Iris pigment epithelial cell (primary cell): ENCODE data around the gene LTB.
A peak's percentile ranks its signal among the peaks of the same experiment; 100 is the strongest.

Source experiments
- DNase-seq: peaks from one replicate; pipeline ENCODE4 v3.0.0-alpha.2; 2011; ENCODE audit warnings: low read depth

Gene LTB, protein sequence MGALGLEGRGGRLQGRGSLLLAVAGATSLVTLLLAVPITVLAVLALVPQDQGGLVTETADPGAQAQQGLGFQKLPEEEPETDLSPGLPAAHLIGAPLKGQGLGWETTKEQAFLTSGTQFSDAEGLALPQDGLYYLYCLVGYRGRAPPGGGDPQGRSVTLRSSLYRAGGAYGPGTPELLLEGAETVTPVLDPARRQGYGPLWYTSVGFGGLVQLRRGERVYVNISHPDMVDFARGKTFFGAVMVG

DNA sequence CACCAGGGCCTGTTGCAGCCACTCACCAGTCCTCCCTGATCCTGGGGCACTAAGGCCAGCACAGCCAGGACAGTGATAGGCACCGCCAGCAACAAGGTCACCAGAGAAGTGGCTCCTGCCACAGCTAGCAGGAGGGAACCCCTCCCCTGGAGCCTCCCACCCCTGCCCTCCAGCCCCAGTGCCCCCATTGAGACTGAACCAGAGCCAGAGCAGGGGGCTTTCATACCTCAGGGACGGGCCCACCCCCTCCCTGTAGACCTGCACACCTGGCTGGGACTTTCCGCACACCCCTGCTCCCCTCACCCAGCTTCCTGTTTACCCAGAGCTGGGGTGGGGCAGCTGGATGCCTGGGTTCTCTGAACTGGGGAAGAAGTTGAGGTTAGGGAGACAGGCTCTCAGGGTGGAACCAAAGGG, at the start of gene LTB:
TSS of gene LTB (minus strand) at position 195 of the 414 bp plus-strand sequence. CDS start at position 188, 7 bp downstream.
- no peak for DNase-seq

DNA sequence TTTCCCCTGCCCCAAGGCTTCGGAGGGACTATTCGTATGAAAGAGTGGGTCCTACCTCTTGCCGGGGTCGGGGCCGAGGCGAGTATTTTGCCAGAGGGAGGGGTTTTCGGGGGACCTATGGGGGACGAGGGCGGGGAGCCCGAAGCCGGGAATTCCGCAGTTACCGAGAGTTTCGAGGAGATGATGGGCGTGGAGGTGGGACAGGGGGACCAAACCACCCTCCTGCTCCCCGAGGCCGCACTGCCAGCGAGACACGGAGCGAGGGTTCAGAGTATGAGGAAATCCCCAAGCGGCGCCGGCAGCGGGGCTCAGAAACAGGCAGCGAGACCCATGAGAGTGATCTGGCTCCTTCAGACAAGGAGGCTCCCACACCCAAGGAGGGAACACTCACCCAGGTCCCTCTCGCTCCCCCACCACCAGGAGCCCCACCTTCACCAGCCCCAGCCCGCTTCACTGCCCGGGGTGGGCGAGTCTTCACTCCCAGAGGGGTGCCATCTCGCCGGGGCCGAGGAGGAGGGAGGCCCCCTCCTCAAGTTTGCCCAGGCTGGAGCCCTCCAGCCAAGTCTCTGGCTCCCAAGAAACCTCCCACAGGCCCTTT, 49.6 kb upstream of the LTB start:
- DNase-seq = no peak

DNA sequence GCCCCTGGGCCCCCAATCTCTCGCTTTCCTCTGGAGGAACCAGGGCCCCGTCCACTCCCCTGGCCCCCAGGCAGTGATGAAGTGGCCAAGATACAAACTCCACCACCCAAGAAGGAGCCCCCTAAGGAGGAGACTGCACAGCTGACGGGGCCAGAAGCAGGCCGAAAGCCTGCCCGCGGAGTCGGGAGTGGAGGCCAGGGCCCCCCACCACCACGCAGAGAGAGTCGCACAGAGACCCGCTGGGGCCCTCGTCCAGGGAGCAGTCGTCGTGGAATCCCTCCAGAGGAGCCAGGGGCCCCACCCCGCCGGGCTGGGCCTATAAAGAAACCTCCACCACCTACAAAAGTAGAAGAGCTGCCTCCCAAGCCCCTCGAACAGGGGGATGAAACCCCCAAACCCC, 49.0 kb upstream of the LTB start:
- DNase-seq = no peak

DNA sequence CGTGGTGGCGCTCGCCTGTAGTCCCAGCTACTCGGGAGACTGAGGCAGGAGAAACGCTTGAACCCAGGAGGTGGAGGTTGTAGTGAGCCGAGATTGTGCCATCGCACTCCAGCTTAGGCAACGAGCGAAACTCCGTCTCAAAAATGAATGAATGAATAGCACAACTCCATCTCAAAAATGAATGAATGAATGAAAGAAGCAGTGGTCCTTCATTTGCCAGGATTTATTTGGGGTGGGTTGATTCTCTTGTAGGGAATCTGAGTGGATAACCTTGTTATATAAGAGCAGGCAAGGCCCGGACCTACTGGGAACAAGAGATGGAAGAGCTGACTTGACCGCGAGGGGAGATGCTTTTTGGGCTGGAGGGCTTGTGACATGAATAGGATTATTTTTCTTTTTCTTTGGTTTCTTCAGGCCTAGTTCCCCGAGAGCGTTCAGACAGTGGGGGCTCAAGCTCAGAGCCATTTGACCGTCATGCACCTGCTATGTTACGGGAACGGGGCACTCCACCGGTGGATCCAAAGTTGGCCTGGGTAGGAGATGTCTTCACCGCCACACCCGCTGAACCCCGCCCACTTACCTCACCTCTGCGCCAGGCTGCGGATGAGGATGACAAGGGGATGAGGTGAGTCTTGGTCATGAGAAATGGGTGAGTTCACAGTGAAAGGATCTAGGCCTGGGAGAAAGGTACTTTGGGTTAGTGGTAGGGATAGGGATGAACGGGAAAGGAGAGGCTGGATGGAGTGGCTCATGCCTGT, 48.1 kb upstream of the LTB start:
- DNase-seq = no peak

DNA sequence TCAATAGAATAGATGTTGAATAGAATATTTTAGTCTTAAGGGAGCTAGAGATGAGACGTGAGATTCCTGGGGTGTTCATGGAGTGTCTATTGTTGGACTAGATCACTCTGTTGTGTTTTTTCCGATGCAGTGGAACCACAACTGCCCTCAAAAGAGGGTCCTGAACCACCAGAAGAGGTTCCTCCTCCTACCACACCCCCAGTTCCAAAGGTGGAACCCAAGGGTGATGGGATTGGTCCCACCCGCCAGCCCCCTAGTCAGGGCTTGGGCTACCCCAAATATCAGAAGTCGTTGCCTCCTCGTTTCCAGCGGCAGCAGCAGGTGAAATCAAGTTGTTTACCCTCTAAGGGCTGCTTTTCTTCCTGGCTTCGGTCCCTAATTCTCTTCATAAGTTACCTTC, 46.8 kb upstream of the LTB start:
- DNase-seq = no peak

DNA sequence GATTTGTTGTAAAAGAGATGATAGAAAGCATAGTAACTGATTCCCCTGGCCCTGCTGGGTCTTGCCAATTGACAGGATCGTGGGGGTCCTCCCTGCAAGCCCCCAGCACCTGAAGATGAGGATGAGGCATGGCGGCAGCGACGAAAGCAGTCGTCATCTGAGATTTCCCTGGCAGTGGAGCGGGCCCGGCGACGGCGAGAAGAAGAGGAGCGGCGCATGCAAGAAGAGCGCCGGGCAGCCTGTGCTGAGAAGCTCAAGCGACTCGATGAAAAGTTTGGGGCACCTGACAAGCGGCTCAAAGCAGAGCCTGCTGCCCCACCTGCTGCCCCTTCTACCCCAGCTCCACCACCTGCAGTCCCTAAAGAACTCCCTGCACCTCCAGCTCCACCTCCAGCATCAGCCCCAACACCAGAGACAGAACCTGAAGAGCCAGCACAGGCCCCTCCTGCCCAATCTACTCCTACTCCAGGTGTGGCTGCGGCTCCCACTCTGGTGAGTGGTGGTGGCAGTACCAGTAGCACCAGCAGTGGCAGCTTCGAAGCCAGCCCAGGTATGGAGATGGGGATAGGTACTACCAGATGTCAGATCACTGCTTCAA, 45.6 kb upstream of the LTB start:
- DNase-seq = no peak

DNA sequence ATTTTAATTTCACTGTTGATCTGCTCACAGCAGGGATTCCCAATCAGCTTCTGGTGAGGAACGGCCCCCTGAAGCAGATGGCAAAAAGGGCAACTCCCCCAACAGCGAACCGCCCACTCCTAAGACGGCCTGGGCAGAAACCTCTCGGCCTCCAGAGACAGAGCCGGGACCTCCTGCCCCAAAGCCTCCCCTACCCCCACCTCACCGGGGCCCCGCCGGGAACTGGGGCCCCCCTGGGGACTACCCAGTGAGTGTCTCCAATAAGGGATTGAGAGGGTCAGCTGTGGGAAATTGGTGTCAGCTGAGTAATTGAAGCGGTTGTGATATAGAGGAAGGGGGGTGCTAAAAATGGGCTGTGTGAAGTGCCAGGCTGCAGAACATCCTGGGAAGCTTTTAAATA, 44.7 kb upstream of the LTB start:
- DNase-seq = no peak

DNA sequence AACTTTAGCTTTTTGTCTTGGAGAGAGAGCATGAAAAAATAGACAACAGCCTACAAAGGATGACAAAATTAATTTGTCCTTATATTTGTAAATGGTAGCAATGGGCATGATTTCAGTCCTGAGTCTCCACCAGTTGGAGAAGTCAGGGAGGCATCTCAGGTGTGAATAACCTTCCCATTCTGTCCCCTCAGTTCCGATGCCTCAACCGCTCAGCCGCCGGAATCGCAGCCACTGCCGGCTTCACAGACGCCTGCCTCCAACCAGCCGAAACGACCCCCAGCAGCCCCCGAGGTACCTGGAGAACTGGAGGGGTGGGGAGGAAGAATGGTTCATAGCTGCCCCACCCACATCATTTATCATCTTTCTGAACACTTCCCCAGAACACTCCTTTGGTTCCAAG, 41.8 kb upstream of the LTB start:
- DNase-seq = no peak

DNA sequence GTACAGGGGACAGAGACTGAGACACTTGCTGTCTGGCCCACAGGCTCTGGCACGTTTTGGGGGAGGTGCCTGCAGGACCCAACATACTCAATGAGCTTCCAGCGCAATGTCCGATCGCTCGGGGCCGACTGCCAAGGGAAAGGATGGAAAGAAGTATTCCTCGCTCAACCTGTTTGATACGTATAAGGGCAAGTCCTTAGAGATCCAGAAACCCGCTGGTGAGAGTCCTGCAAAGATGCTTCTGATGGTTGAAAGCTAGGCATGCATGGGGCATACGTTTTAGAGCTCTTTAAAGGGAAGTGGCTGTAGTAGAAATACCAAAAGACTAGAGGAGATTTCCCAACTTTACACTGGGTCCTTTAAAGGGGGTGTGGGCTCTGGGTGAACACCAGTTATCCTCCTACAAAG, 40.5 kb upstream of the LTB start:
- DNase-seq = no peak

DNA sequence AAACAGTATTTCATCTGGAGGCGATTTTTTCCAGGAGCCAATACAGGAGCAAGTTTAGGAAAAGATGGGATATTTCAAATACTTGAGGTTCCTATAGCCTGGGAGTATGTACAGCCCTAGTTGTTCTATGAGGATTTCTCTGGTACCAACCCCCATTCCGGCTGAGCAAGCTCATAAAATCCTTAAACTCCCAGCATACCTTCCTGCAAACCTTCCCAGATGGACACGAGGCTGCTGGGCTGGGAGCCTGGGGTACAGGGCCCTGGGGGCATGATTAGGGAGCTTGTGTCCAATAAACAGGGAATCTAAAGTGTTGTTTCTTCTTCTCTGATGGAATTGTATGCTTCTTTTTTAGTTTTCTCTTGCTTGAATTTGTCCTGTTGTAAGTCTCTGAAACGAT, 39.8 kb upstream of the LTB start:
- DNase-seq = no peak

DNA sequence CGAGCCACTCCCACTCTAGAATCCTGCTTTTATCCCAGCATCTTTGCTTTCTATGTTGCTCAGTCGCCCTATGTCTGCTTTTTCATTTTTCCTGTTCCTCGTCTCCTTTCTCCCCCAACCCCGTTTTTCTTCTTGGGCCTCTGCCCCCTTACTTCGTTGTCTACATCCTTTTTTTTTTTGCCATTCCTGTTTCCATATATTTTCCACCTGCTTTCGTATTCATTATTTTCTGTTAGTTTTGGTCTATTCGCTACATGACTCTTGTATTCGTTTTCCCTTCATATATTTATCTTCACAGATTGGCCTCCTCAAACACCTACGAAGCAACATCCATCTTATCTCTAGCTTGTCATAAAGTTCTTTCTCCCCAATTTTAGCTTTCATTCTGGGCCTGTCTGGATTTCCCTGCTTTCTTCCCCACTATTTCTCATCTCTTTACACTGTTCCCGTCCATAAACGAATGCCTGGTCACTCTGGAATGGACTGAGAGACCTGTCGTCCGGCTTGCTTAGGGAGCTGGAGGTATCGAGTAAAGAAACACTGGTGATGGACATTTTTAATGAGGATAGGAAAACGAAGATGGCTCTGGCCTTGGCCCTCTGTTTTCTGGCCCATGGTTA, 39.2 kb upstream of the LTB start:
- DNase-seq = no peak

DNA sequence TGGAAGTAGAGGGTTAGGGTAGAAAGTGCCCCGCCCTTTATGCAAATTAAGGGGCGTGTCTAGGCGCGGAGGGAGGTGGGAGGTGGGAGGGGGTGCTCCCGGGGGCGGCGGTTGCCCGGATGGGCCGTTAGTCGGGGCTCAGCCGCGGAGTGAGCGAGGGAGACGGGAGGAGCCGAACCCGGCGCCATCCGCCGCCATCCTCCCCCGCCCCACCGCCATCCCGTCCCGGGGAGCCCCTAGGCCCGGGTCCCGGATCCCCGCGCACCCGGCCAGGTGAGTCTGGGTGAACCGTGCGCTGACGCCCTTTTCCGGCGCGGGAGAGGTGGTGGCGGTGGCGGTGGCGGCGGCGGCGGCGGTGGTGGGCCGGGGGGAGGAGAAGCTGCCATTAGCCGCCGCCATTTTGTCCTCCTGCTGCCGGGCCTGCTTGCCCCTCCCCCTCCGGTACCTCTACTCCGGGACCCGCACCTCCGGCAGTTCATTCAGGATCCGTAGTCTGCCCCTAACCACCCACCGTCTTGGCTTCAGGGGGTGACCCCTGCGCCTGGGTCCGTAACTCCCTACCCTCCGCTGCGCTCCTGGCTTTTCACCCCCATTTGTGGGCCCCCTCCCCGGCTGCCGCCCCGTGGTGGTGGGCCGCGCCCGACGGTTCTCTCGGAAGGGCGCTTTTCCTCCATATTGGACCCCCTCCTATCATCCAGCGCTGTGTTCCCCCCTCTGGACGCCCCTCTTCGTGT, 38.5 kb upstream of the LTB start, which contains the start of gene PRRC2A:
TSS of gene PRRC2A (plus strand) at position 130 of the 734 bp plus-strand sequence. CDS start 2,075 bp downstream, outside the sequence.
- DNase-seq = no peak

DNA sequence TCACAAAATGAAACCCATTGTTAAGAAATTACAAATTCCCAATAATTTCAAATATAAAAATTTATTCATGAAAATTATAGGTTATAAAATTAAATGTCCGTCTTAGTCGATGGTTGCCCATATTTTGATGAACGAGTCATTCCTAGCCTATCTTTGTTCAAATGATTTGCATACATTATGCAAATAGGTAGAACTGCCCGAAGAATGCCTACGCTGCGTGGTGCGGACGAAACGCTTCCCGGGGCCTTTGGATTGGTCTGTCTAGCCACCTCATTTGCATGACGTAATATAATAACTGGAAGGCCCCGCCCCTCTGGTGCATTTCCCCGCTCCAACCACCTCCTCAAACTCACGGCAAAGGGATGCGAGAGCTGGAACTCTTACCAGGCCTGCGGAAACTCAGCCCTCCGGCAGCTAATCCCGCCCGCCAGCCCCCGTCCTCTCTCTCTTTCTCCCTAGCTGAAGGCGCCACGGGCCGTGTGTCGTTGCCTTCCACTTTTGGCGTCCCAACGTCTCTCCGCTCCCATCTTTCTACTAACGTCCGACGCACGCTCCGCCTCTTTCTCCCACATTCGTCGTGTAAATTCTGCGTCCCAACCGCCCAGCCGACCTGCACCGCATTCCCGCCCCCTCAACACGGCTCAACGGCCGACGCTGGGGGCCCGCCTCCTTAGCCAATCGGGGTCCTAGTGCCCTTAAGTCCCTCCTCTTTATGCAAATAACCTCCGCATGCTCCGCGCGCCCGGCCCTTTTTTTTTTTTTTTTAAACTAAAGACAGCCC, 37.8 kb upstream of the LTB start:
- DNase-seq = peak; percentile 100

DNA sequence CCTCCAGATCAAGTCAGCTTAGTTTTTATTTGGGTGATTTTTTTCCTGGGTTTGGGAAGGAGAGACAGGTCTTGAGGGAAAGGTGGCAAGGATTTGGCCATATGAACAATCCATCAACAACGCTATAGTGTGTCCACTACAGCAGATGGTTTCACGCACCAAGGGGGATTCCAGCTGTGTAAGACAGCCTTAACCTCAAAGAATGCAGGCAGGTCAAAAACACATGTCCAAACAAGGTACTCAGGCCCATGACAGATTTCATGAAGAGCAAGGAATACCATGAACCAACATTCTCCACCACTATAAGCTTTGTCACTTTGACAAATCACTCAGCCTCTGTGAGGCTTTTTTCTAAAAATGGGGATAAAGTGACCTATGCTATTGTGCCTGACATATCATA, 34.8 kb upstream of the LTB start:
- no peak for DNase-seq

DNA sequence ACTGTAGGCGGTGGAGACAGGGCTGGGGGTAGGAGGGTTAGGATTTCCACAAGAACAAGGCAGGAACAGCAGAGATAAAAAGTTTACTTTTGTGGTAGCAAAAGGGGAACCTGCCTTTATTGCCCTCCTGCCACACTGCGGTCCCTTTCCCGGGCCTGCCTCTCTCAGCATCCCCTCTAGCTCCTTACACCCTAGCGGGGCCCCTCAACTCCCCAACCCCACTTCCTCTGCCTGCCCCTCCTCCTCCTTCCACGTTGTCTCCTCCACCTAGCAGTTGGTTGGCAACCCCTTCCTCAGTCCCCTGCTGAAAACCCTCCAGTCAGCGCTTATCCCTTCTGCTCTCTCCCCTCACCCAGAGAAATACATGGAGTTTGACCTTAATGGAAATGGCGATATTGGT, 33.5 kb upstream of the LTB start:
- no peak for DNase-seq

DNA sequence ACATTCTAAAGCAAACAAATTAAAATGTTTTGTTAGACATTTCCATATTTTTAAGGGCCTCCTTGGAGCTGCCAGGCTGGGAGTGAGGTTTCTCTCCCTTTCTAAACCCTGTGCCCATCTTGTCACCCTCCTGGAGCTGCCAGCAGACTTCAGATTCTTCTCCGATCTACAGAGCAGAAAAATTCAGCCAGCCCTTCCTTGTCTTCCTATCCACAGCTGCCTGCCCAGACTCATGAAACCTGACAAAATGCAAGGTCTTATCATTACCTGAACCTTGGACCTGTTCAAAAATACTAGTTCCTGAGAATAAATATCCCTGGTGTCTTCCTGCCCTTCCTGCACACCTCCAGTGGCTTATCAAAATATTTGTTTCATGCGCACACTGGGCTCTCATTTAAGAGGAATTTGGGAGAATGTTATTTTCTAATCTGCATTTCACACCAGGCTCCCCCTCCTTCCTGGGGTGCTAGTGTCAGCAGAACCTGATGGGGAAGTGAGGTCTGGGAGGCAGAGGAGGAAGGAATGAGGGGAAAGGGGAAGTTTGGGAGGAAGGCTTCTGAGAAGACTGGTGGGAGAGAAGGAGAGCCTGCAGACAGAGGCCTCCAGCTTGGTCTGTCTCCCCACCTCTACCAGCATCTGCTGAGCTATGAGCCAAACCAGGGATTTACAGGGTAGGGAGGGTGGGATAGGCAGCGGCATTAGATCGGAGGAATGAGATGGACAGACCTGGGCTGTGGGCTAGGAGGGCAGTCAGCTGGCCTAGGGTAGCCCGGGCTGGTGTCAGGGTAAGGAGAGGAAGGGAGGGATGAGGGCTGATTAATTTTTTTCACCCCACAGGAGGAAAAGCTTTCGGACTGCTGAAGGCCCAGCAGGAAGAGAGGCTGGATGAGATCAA, 32.7 kb upstream of the LTB start, which contains the start of gene AIF1:
TSS of gene AIF1 (plus strand) at position 551 of the 895 bp plus-strand sequence. CDS start at position 647, 96 bp downstream.
- DNase-seq = no peak

DNA sequence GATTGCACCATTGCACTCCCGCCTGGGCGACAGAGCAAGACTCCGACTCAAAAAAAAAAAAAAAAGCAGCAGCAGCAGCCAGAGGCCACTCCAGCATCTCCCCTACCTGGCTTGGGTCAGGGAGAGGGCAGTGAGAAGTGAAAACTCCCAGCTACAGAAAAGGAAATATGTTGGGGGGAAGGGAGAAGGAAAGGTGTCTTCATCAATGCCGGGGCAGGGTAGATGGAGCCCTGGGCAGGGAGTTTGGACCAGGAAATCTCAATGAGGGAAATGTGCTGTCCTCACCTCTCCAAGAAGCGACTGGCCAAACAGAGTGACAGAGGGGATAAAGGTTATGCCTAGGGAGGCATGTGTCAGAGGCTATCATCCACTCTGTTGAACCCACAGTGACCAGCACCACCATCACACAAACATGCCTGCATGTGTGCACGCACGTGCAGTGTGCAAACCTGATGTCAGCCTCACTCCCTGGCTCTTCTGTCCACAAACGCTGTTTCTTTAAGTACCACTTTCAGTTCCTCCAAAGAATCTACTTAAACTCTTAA, 31.9 kb upstream of the LTB start:
- DNase-seq = no peak

DNA sequence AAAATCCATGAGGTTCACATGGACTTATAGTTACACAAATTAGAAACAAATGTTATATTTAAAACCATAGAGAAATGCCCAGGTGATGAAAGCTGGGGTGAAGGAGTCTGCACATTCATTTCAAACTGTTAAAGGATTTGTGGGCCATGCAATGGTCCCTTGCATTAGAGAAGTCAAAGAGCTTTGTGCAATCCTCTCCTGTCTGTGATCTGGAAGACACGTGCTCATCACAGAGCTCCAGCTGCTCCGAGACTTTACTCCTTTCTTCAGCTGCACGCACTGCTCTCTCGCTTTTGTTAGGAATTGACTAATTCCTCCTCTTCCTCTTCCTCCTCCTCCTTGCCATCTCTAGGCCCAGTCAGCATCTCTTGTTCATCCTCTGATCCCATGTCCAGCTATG, 28.7 kb upstream of the LTB start:
- no peak for DNase-seq
